HFFc6 (cell line): ENCODE data around the gene SH3GL2. TPM values are rescaled to one million over a fixed set of nuclear protein-coding genes. Genes with fewer than 3 reads are reported as not detected.

ENCODE experiments used
- DNase-seq: peaks from one replicate; pipeline ENCODE4 v3.0.0-alpha.2; 2018
- H3K27ac Mint-ChIP-seq: 2 replicates; pipeline ENCODE4 v1.8.0; 2020; ENCODE audit warnings: mild to moderate bottlenecking, mixed read lengths
- H3K27me3 Mint-ChIP-seq: 2 replicates; pipeline ENCODE4 v1.8.0; 2021; ENCODE audit warnings: mild to moderate bottlenecking, moderate library complexity, mixed read lengths; ENCODE audit not compliant: insufficient read depth
- H3K36me3 Mint-ChIP-seq: 2 replicates; pipeline ENCODE4 v1.8.0; 2021; ENCODE audit warnings: low read depth, mixed read lengths
- H3K4me1 Mint-ChIP-seq: 2 replicates; pipeline ENCODE4 v1.8.0; 2020; ENCODE audit warnings: low read depth, mixed read lengths
- H3K4me3 Mint-ChIP-seq: 2 replicates; pipeline ENCODE4 v1.8.0; 2020; ENCODE audit warnings: mild to moderate bottlenecking, moderate library complexity, mixed read lengths
- H3K9me3 Mint-ChIP-seq: 2 replicates; pipeline ENCODE4 v1.8.0; 2020; ENCODE audit warnings: mild to moderate bottlenecking, mixed read lengths
- CTCF ChIP-seq: fragments of 200-600 bp; sonication (generic); IDR thresholded peaks from 2 replicates; pipeline ENCODE4 v1.5.0; 2021; ENCODE audit warnings: antibody characterized with exemption, mild to moderate bottlenecking
- total RNA-seq, 6 experiments: library from RNA; stranded (reverse); fragmentation: NEBNext Ultra II Directional; extraction: Animal tissue kit (Norgen Biotek cat#: 25700); gene quantifications; 2 replicates in 1 of 6; 3 replicates in 5 of 6; pipeline ENCODE4 v1.2.3, GENCODE V29; 2021

SH3GL2 gene
- total RNA-seq, 6 experiments from 2014 or later = not detected

DNA sequence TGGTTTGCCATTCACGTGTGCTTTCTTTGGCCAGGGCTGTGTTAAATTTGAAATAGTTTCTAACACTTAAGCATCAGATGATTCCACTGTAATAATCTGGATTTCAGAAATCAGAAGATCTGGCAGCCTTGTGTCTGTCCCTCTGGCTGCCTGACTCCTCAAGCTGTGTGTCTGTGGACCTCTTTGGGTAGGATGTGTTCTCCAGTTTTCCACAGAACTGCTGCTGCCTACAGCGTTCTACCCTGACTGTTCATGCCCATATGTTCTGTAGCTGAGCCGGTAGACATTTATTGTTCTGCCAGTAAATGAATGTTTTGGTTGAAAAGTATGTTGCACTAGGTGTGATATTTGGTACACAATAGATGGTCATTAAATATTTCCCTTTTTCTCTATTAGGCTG, 81.3 kb downstream of the SH3GL2 start:
- no peak for TF ChIP-seq CTCF
- Mint-ChIP-seq H3K36me3 (no peaks in the 10 kb centered on the region), H3K27me3 (peaks cover 2% of the 10 kb centered on the region; the same call in 1 of the 2 replicates), H3K9me3 (no peaks in the 10 kb centered on the region), H3K4me3 (no peak overlapping the region), H3K27ac (no peak overlapping the region), H3K4me1 (no peaks in the 10 kb centered on the region)
- DNase-seq = no peak

DNA sequence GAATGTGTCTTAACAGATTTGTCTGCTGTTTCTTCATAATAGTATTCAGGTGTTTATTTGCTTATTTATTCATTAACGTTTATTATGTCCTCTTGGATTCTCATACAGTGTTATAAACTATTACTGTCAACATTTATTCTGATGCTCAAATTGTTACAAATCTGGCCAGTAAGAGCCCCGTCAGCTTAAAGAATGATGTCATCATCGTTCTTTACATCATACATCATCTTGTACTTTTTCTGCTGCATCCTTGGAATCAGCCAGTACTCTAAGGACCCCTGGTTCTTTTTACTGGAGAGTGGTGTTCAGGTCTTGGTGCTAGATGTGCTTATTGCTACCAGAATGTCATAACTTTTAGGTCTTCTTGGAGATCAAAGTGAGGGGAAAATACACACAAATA, 86.6 kb downstream of the SH3GL2 start:
- H3K27me3 Mint-ChIP-seq = peaks cover 4% of the 10 kb centered on the region; the same call in 1 of the 2 replicates
- no peak for TF ChIP-seq CTCF
- no peak for DNase-seq
- H3K9me3 Mint-ChIP-seq = no peaks in the 10 kb centered on the region
- H3K4me3 Mint-ChIP-seq = no peak overlapping the region
- H3K27ac Mint-ChIP-seq = no peak overlapping the region
- H3K36me3 Mint-ChIP-seq = no peaks in the 10 kb centered on the region
- H3K4me1 Mint-ChIP-seq = no peaks in the 10 kb centered on the region

DNA sequence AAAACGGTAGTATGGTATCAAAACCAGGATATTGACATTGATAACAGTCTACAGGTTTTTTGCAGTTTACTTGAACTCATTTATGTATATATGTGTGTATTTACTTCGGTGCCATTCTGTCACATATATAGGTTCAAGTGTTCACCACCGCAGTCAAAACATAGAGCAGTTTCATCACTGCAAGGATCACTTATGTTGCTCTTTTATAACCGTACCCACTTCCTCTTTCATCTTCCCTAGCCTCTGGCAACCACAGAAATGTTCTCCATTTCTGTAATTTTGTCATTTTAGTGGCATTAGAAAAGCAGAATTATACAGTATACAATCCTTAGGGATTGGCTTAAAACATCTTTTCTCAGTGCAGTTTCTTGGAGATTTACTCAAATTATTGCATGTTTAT, 90.3 kb downstream of the SH3GL2 start:
- no peak for DNase-seq
- Mint-ChIP-seq H3K27ac (no peak overlapping the region), H3K27me3 (peaks cover 2% of the 10 kb centered on the region; the same call in 1 of the 2 replicates), H3K4me1 (no peaks in the 10 kb centered on the region), H3K9me3 (no peaks in the 10 kb centered on the region), H3K36me3 (no peaks in the 10 kb centered on the region), H3K4me3 (no peak overlapping the region)
- TF ChIP-seq CTCF = no peak

GRCh38 chr9:17682684-17683083, 103.8 kb downstream of the SH3GL2 start:
- no peaks in the 10 kb centered on the region; the same call in 1 of the 2 replicates for H3K27me3 Mint-ChIP-seq
- no peak for DNase-seq
- no peak overlapping the region for H3K27ac Mint-ChIP-seq
- TF ChIP-seq CTCF = no peak
- no peaks in the 10 kb centered on the region for H3K36me3 Mint-ChIP-seq
- H3K4me1 Mint-ChIP-seq = no peaks in the 10 kb centered on the region
- peaks cover 20% of the 10 kb centered on the region for H3K9me3 Mint-ChIP-seq
- H3K4me3 Mint-ChIP-seq = no peak overlapping the region

DNA sequence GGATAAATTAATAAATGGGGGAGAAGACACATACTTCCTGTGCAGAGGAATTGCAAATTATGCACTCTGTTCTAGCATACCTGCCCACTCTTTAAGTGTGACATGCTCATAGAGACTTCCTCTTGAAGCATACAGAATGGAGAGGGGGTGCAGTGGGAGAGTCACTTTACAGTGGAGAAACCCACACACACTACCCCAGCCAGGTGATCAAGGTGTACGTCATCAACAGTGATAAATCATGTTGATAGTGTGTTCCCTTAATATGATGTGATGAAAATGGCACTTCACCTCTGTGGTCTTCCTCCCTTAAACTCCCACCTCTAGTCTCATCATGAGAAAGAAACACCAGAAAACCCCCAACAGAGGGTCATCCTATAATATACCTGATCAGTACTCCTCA, 110.0 kb downstream of the SH3GL2 start:
- no peak for TF ChIP-seq CTCF
- Mint-ChIP-seq H3K4me3 (no peak overlapping the region), H3K4me1 (no peaks in the 10 kb centered on the region), H3K27me3 (peaks cover 4% of the 10 kb centered on the region; the same call in 1 of the 2 replicates), H3K9me3 (peaks cover 10% of the 10 kb centered on the region; the same call in 1 of the 2 replicates), H3K27ac (no peak overlapping the region), H3K36me3 (no peaks in the 10 kb centered on the region)
- DNase-seq = no peak

DNA sequence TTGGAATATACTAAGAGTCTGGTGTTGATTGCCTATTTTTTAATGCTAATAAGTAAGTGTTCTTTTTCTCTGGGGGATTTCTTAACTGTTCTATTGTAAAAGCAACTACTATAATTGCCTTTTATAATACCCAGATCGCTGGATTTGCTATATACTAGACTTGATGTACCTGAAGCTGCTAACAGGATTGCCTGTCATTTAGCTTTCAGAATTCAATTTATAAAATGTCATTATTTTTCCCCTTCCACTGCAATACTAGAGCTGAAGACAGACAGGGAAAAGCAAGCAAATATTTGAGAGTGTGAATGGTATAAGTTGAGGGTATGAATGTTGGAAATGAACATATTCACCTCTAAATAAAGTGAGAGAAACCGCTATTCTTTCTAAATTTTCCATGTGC, 115.5 kb downstream of the SH3GL2 start:
- Mint-ChIP-seq H3K27ac (no peak overlapping the region), H3K4me1 (no peaks in the 10 kb centered on the region), H3K36me3 (no peaks in the 10 kb centered on the region), H3K4me3 (no peak overlapping the region), H3K27me3 (peaks cover 4% of the 10 kb centered on the region; the same call in 1 of the 2 replicates), H3K9me3 (peaks cover 5% of the 10 kb centered on the region; the same call in 1 of the 2 replicates)
- no peak for DNase-seq
- no peak for TF ChIP-seq CTCF
